Tibial artery (tissue), 4 donors: ENCODE data around the gene YWHAQ.

Experiments used
- DNase-seq, 2 donors: peaks; one replicate each; pipeline ENCODE4 v3.0.0-alpha.2; 2019
- H3K27ac ChIP-seq, 2 donors: fragments of 200-600 bp; sonication (generic) in 1 of 2; 1 replicate in 1 of 2; 2 replicates in 1 of 2; pipeline ENCODE4 v1.5.1; 2018 to 2019; ENCODE audit warnings: mild to moderate bottlenecking in 1 of 2
- H3K27me3 ChIP-seq, 2 donors: fragments of 200-600 bp; sonication (generic) in 1 of 2; one replicate each; pipeline versions ENCODE4 v1.5.1 to v1.6.0; 2016 to 2019
- H3K36me3 ChIP-seq, 3 donors: fragments of 200-600 bp; sonication (generic) in 2 of 3; one replicate each; pipeline ENCODE4 v1.5.1; 2016 to 2019; ENCODE audit warnings: mild to moderate bottlenecking in 2 of 3
- H3K4me1 ChIP-seq, 4 donors: fragments of 200-600 bp; sonication (generic) in 2 of 4; 1 replicate in 3 of 4; 2 replicates in 1 of 4; pipeline ENCODE4 v1.5.1; 2016 to 2019
- H3K4me3 ChIP-seq, 2 donors: fragments of 200-600 bp; sonication (generic) in 1 of 2; 1 replicate in 1 of 2; 2 replicates in 1 of 2; pipeline ENCODE4 v1.5.1; 2018 to 2019; ENCODE audit warnings: mild to moderate bottlenecking in 2 of 2
- H3K9me3 ChIP-seq, 3 donors: fragments of 200-600 bp; sonication (generic) in 1 of 3; one replicate each; pipeline ENCODE4 v1.5.1; 2016 to 2019
- CTCF ChIP-seq, 2 experiments: fragments of 200-600 bp in 1 of 2; fragments of 450-650 bp in 1 of 2; IDR thresholded peaks; one replicate each; pipeline ENCODE4 v1.5.1; 2017 to 2019; ENCODE audit warnings: antibody characterized with exemption in 2 of 2, mild to moderate bottlenecking in 1 of 2, moderate library complexity in 1 of 2
- intact Hi-C: fragments of 100-400 bp; cut with DNase I; formaldehyde crosslinking; loops from one replicate; pipeline ENCODE4 v1.15.0; 2023; ENCODE audit warnings: low total_unique reads

Gene YWHAQ

DNA sequence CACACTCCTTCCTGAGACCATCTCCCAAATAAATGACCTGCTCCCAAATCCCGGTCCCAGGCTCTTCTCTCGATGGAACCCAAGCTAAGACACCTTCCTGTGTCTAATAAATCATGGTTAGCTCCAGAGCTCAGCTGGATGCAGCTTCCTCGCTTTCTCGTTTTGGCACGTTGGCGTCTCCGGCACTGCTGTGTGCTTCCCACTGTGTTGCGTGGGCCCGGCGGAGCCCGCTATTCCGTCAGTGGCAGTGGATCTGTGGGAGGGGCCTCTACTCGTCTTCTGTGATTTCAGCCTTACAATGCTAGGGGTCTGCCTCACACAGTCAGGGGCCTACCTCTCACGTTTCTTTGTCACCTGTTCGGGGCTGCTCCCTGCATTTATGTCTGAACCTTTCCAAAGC lies 29.4 kb upstream of the YWHAQ start:
- H3K27me3 ChIP-seq, result no peaks in the 10 kb centered on the region
- H3K4me3 ChIP-seq, result no peak overlapping the region
- intact Hi-C loops, result no loop called here
- no peaks in the 10 kb centered on the region for H3K4me1 ChIP-seq
- no peak for DNase-seq
- TF ChIP-seq CTCF (IDR thresholded peaks at IDR 0.05), result no peak
- H3K9me3 ChIP-seq, result no peaks in the 10 kb centered on the region
- no peak overlapping the region for H3K27ac ChIP-seq
- H3K36me3 ChIP-seq, result no peaks in the 10 kb centered on the region

DNA sequence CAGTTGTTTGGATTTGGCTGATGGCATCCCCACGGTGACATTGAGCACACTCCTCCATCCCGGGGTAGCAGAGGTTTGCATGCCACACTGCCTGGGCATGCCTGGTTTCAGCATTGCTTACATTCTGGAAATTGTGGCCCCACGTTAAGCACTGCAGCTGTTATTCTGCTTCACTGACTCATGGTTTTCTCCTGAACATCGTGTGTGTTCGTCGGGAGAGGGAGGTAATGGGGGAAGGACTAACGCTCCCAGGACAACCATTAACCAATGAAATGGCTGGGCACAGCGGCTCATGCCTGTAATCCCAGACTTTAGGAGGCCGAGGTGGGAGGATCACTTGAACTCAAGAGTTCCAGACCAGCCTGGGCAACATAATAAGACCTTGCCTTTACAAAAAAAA lies 28.2 kb upstream of the YWHAQ start:
- no peaks in the 10 kb centered on the region for H3K36me3 ChIP-seq
- H3K9me3 ChIP-seq, result no peaks in the 10 kb centered on the region
- TF ChIP-seq CTCF (IDR thresholded peaks at IDR 0.05), result no peak
- DNase-seq, result no peak
- H3K4me1 ChIP-seq, result no peaks in the 10 kb centered on the region
- no peak overlapping the region for H3K27ac ChIP-seq
- H3K27me3 ChIP-seq, result no peaks in the 10 kb centered on the region
- intact Hi-C loops, result no loop called here
- no peak overlapping the region for H3K4me3 ChIP-seq

- H3K4me3 ChIP-seq, result no peak overlapping the region
- no peaks in the 10 kb centered on the region for H3K9me3 ChIP-seq
- no peak overlapping the region for H3K27ac ChIP-seq
- no peak for TF ChIP-seq CTCF (IDR thresholded peaks at IDR 0.05)
- no peaks in the 10 kb centered on the region for H3K36me3 ChIP-seq
- intact Hi-C loops, result no loop called here
- no peaks in the 10 kb centered on the region for H3K27me3 ChIP-seq
- H3K4me1 ChIP-seq, result no peaks in the 10 kb centered on the region
- DNase-seq, result no peak
These were observed 26.9 kb upstream of the YWHAQ start for GRCh38 chr2:9657731-9658130.

DNA sequence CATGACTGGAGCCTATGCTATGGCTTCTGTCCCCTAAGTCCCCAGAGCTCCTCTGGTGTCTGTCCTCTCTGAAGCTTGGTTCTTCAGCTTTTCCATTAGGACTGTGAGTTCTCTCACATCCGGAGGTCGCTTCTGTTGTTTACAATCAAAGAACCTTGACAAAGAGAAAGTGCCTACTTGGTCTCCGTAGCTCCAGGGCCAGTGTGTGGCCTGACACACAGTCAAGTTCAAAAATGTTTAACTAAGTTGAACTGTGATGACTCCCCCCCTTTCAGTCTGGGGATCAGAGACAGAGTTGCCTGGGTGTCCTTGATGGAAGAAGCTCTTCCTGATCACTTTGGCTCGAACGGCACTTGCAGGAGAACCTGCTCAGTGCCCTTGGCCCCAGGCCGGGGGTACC lies 26.3 kb upstream of the YWHAQ start:
- no peak for TF ChIP-seq CTCF (IDR thresholded peaks at IDR 0.05)
- DNase-seq, result no peak
- intact Hi-C loops, result no loop called here
- no peaks in the 10 kb centered on the region for H3K36me3 ChIP-seq
- no peak overlapping the region for H3K27ac ChIP-seq
- no peaks in the 10 kb centered on the region for H3K9me3 ChIP-seq
- no peaks in the 10 kb centered on the region for H3K27me3 ChIP-seq
- no peak overlapping the region for H3K4me3 ChIP-seq
- no peaks in the 10 kb centered on the region for H3K4me1 ChIP-seq

GRCh38 chr2:9656270-9656766 lies 25.5 kb upstream of the YWHAQ start:
- no peaks in the 10 kb centered on the region for H3K27me3 ChIP-seq
- intact Hi-C loops, result no loop called here
- no peak for TF ChIP-seq CTCF (IDR thresholded peaks at IDR 0.05)
- H3K9me3 ChIP-seq, result no peaks in the 10 kb centered on the region
- no peak overlapping the region for H3K4me3 ChIP-seq
- no peak for DNase-seq
- H3K36me3 ChIP-seq, result no peaks in the 10 kb centered on the region
- H3K4me1 ChIP-seq, result no peaks in the 10 kb centered on the region
- H3K27ac ChIP-seq, result no peak overlapping the region
